KOPT-K1 (cell line): Measurements from ENCODE around the gene SLC1A2.

Source experiments
- H3K27ac ChIP-seq: fragments of 200-600 bp; sonication (generic); 2 replicates; pipeline ENCODE4 v1.5.1; 2016; ENCODE audit warnings: antibody characterized with exemption, mild to moderate bottlenecking, low read depth, low read length; ENCODE audit not compliant: poor library complexity, severe bottlenecking
- H3K36me3 ChIP-seq: fragments of 200-600 bp; sonication (generic); 2 replicates; pipeline ENCODE4 v1.5.1; 2017; ENCODE audit warnings: antibody characterized with exemption, mild to moderate bottlenecking, low read length, moderate library complexity; ENCODE audit not compliant: insufficient read depth
- H3K9me3 ChIP-seq: fragments of 200-600 bp; sonication (generic); 2 replicates; pipeline ENCODE4 v1.5.1; 2017; ENCODE audit warnings: antibody characterized with exemption, low read length, mild to moderate bottlenecking; ENCODE audit not compliant: insufficient read depth, poor library complexity, severe bottlenecking

Gene SLC1A2

DNA sequence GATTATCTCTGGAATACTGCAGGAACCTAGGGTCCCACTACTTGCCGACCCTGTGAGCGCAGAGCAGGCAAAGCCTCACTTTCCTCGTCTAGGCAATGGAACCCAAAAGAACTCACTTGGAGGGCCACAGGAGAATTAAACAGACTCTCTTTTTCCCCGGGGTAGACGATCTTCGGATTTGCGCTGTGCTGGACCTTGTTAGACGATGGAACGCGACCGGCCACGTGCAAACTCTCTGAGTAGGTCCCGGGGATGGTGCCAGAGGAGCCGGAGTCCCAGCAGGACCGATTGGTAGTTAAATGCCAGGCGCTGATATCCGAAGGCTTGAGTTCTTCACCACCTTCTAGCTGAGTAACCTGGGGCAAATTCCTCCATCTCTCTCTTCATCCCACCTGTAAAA is 1.0 kb upstream of the SLC1A2 start:
- Histone ChIP-seq H3K36me3 (no peaks in the 10 kb centered on the region), H3K27ac (no peak overlapping the region), H3K9me3 (peaks cover 16% of the 10 kb centered on the region)

DNA sequence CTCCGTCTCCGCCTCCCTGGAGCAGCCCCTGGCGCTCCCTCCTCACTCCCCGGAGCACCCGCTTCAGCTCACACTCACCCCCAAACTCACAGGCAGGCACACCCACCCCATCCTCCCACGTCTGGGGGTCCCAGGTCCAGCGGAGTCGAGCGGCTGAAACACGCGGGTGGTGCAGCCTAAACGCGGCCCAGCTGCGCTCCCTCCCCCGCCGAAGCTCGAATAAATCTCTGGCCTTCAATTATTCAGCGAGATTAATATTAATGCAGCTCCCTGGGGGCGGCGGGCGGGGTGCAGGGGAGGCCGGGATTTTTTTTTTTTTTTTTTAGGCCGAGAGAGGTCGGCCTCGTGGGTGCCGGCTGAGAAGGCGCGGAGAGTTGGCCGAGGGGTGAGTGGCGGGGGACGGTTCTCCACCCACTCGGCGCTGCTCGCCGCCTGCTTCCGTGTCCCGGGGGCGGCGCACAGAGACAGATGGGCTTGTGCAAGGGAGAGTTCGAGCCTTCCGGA is 524 bp upstream of the SLC1A2 start:
- H3K36me3 ChIP-seq = no peaks in the 10 kb centered on the region
- no peak overlapping the region for H3K27ac ChIP-seq
- peaks cover 16% of the 10 kb centered on the region for H3K9me3 ChIP-seq

DNA sequence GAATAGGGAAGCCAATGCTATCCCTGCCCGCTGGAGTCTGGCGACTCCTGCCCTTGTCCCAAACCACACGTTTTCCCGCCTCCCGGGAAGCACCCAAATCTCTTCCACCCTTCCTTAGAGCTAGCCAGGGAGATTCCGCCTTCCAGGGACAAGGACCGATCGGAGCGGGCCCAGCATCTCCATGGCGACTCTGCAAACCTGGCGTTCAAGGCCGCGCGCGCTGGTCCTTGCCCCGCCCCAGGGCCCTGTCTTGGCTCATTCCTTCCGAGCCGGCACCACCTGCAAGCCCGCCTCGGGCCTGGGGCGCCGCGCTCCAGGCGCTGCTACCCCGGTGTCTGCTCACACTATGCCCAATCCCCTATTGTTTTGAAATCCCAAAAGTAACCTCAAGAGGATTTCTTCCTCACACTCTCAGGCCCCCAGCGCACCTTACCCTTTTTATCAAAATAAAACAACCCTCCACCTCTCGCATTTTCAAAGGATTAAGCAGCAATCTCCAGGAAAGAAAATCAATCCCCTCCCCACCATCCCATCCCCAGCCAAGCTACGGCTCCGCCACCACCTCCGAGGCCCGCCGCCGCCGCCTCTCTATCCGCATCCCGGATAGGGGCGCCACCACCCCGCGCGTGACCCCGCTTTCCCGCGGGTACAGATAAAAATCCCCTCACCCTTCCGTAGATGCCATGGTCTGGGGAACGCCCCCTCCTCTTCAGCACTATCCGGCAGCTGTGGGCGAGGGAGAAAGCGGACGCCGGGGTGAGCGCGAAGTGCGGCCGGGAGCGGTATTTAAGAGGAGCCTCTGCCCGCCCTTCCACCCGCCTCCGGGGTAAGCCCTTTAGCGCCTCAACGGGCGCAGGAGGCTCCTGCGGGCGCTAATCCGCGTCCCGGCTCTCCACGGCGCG is 825 bp downstream of the SLC1A2 start:
- peaks cover 16% of the 10 kb centered on the region for H3K9me3 ChIP-seq
- no peaks in the 10 kb centered on the region for H3K36me3 ChIP-seq
- H3K27ac ChIP-seq = no peak overlapping the region

DNA sequence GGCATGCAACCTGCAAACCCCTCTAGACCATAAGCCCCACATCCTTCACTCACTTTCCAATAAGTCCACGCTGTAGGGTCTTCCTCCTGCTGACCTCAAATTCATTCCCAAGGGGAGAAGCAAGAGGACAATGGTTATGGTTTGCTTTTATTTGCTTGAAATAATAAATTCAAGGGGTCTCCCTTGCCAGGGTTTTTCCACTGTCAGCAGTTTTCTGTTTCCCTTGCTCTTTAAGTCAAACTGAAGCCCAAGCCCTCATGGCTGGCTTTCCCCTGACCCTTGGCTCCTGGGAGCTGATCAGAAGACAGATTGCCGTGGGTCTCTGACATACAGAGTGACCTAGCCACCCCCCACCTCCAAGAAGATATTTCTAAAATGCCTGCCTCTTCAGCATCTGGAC is 3.9 kb downstream of the SLC1A2 start:
- Histone ChIP-seq H3K36me3 (no peaks in the 10 kb centered on the region), H3K27ac (no peak overlapping the region)

DNA sequence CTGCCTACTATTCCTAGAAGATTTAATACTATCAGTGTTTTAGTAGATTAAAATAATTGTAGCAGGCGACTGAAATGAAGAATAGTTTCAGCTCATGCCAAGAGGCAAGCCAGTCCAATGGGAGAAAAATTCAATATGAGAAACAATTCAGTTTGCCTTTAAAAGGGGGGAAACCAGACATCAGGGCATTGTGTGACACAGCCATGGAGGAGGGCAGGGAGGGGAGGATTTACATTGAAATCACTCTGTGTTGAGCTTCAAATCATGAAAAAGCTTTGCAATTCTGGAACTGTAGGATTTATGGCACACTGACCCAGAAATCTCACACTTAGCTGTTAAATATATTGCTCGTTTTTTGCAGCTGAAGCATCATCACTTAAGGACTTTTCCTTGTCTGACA is 4.6 kb downstream of the SLC1A2 start:
- no peak overlapping the region for H3K27ac ChIP-seq
- no peaks in the 10 kb centered on the region for H3K36me3 ChIP-seq
- peaks cover 16% of the 10 kb centered on the region for H3K9me3 ChIP-seq

More for the DNA sequence above, 3.9 kb downstream of the SLC1A2 start:
- H3K9me3 ChIP-seq = peaks cover 16% of the 10 kb centered on the region

DNA sequence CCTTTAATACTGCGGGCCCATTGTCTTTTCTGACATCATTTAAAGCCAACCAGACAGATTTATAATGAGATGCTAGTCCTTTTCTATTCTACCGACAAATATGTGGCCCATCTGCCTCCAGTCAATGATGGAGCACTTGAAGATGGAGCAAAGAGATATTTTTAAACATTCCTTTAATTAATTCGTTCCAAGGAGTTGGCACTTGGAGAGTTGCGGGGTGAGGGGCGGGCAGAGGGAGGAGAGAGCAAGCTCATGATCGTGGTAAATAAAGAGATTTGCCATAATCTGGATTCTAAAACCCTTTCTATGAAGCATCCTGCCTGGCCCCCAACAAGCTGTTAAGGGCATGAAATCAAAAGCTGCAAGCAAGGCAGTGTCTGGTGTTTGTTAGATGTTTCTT is 5.0 kb downstream of the SLC1A2 start:
- Histone ChIP-seq H3K27ac (no peak overlapping the region), H3K36me3 (no peaks in the 10 kb centered on the region), H3K9me3 (peaks cover 16% of the 10 kb centered on the region)

DNA sequence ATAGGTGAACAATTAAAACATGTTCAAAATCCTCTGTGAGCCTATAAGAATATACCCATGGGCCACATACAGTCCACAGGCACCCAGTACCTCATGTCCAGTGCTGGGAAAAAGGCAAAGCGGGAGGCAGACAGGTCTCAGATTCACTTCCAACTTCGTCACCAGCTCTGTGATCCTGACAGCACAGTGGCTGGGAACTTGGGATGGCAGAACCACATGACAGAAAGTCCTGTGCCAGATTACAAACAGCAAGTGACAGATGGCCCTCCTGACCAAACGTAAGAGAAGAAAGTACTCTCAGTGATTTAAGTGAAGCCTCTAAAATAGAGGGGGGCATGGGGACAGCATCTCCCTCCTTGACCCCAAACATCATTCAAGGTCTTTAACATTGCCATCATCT is 5.8 kb downstream of the SLC1A2 start:
- H3K9me3 ChIP-seq = peaks cover 10% of the 10 kb centered on the region
- H3K36me3 ChIP-seq = no peaks in the 10 kb centered on the region
- no peak overlapping the region for H3K27ac ChIP-seq

DNA sequence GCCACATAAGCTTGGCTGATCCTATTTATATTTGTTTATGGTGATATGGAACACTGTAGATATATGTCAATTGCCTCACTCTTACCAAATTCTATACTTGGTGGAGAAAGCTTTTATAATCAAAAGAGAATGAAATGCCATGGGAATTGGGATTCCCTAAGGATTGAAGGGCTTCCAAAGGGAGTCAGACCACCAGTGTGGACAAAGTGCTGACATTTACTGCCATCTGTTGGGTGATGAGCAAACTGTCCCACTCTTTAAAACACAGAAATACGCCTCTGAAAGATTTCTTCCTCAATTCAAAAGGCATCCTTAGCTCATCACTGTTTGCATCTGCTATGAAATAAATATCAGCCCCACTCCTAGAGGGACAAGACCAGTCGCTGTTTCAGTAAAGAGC is 7.1 kb downstream of the SLC1A2 start:
- Histone ChIP-seq H3K27ac (no peak overlapping the region), H3K36me3 (no peaks in the 10 kb centered on the region), H3K9me3 (no peaks in the 10 kb centered on the region)

DNA sequence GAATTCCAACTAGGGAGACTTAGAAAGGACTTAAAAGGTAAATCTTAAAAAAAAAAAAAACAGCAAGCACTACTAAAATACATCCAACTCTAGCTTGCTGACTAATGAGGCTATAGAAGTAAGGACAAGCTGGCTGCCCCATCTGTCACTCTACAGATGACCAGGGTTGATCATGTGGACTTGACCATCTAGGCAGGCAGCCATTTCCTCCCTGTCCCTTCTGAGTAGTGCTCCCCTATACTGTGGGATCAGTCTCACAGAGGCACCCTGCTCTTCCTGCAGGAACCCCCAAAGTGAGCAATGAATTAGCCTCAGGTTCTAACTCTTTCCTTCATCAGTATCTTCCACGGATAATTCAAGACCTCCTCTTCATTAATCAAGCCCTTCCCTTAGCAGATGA is 12.3 kb downstream of the SLC1A2 start:
- Histone ChIP-seq H3K9me3 (no peaks in the 10 kb centered on the region), H3K27ac (no peak overlapping the region), H3K36me3 (no peaks in the 10 kb centered on the region)

DNA sequence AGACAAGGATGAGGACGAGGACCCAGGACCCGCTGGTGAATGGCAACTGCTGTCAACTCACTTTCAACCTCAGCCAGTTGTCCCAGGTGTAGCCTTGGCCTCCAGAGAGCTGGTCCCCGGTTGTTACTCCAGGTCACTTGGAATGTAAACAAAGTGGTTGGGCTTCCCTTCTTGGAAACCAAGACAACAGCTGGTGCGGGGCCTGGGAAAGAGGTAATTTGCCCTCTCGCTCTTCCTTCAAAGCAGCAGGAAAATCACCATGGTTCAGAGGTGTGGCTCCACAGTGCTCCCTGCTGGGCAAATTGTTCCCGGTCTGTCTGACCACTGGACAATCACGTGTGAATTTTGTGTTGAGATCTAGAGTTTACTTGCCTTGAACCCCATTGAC is 15.0 kb downstream of the SLC1A2 start:
- Histone ChIP-seq H3K36me3 (no peaks in the 10 kb centered on the region), H3K27ac (no peak overlapping the region), H3K9me3 (no peaks in the 10 kb centered on the region)

DNA sequence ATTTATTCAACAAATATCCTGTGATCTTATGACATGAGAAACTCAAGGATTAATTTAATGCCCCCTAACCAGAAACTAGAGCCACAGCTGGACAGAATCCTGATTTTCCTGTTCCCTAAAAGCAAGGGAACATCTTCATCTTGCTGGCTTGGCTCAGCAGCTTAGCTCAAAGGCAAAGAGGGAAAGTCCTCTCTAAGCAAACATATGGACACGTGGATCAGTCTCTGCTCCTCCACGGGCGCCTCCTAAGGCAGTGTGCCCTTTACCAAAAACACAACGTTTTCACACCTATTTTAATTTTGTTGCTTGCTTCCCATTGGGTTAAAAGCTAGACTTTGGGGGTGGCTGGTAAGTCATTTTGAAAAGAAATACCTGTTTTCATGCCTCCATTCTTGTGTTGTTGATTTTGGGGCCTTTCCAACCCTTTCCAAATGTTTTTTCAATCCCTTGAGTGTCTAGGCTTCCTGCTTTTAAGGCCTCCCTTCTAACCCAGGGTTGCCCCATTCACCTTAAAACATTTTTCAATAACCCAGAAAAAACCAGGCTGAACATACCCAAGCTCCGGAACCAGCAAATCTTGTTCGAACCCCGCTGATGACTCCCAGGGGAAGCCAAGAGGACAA is 15.5 kb downstream of the SLC1A2 start:
- Histone ChIP-seq H3K36me3 (no peaks in the 10 kb centered on the region), H3K27ac (no peak overlapping the region)

DNA sequence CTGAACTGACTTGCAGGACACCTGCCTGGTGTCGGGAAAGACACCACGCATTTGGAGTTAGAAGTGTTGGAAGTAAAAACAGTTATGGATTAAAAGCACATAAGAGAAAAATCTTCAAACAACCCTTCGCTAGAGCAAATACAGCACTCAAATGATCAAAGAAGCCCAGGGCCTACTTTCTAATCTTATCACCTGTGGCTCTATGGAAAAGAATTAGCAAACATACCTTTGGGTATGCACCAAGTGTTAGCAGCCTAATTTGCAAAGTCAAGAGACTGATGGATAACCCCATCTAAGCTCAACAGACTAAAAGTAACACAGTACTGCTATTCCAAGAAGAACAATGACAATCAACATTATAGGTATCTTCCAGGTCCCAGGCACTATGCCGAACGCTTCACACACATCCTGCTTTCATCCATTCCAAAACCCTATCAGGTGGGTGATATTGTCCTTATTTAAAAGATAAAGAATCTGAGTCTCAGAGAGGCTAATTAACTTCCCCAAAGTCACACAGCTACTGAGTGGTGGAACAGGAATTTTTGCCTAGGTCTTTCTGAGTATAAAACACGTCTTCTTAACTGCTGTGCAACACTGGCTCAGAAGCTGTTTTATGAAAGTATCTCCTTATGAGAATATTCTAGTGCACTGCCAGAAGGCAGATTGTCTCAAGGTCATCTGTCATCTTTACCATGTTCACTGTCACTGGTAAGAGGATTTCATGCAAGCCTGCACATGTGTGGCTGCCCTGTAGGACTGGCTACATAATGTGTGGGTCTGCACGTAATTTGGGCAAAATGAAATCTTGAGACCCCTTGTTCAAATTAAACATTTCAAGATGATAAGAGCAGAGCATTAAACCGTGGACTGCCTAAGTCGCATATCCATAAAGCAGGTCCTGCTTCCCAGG is 16.4 kb downstream of the SLC1A2 start:
- H3K36me3 ChIP-seq = no peaks in the 10 kb centered on the region
- H3K9me3 ChIP-seq = no peaks in the 10 kb centered on the region
- H3K27ac ChIP-seq = no peak overlapping the region

More for the DNA sequence above, 15.5 kb downstream of the SLC1A2 start:
- no peaks in the 10 kb centered on the region for H3K9me3 ChIP-seq

DNA sequence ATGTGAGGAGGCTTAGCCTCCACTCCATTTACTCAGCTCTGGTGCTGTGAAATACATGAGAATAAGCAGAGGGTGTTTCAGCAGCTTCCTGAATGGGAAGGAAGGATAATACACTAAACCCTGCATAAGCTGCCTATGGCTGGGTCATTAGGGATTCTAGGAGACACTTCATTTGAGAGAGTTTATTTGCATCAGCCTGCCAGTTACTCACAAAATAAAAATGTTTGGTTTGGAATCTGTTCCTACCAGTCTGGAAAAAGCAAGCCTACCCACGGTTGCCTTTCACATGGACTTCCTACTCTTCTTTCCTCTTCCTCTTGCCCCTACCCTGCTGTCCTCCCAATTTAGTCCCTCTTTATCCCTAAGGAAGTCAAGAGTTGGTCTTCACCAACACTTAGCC is 20.5 kb downstream of the SLC1A2 start:
- no peak overlapping the region for H3K27ac ChIP-seq
- no peaks in the 10 kb centered on the region for H3K9me3 ChIP-seq
- no peaks in the 10 kb centered on the region for H3K36me3 ChIP-seq

DNA sequence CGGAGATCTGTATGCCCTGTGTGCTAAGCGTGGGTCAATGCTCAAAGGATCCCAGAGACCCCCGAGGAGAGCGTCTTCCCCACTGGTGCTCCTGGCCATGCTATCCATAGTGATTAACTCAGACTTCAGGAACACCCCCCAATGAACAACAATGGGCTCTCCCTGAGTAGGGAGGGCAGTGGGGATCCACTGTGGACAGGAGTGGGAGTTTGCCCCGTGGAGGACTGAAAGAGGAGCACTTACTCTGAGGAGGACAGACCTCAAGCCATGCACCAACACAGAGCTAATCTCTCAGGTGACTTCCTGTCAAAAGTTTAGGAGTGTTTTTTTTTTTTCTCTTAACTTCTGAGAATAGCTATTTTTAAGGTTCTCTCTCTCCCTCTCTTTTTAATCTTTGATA is 24.4 kb downstream of the SLC1A2 start:
- Histone ChIP-seq H3K27ac (no peak overlapping the region), H3K36me3 (no peaks in the 10 kb centered on the region), H3K9me3 (no peaks in the 10 kb centered on the region)

DNA sequence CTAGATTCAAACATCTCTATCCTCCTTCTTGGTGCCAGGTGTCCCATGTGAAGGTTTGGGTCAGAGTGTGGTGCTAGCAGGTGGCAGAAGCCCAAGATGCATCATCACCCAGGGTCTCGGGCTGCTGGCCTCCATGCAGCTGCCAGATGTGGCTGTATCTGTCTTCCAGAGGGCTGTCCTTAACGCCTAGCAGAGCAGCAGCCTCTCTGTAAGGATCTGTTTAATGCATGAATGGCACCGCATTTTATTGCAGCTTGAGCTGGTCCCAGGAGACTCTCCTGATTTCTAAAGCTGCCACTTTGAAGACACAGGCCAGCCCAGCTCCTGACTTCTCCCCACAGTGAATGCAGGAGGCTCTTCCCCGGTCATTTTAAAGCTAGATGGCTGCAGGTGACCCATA is 26.3 kb downstream of the SLC1A2 start:
- no peak overlapping the region for H3K27ac ChIP-seq

More for the DNA sequence above, 26.3 kb downstream of the SLC1A2 start:
- H3K36me3 ChIP-seq = no peaks in the 10 kb centered on the region
- H3K9me3 ChIP-seq = no peaks in the 10 kb centered on the region
